Measurements from ENCODE around the gene TTC21A.

DNA sequence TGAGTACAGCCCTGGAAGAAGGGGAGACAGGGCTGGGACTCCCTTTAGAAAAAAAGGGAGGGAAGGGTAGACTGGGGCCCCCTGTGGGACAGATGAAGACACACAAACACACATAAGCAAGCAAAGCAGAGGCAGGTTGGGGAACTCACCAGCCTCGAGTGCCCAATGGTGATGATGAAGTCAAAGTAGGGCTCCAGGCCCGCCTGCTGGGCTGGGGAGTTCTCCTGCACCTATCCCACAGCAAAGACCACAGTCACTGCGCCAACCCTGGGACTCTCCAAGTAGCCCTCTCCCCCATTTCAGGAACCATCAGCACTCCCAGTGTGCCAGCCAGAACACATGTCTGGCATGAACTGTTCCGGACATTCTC lies 4.2 kb upstream of the TTC21A start:
- TF ChIP-seq POLR2A (IDR thresholded peaks at IDR 0.05): no peak
- TF ChIP-seq, protein P1, sequence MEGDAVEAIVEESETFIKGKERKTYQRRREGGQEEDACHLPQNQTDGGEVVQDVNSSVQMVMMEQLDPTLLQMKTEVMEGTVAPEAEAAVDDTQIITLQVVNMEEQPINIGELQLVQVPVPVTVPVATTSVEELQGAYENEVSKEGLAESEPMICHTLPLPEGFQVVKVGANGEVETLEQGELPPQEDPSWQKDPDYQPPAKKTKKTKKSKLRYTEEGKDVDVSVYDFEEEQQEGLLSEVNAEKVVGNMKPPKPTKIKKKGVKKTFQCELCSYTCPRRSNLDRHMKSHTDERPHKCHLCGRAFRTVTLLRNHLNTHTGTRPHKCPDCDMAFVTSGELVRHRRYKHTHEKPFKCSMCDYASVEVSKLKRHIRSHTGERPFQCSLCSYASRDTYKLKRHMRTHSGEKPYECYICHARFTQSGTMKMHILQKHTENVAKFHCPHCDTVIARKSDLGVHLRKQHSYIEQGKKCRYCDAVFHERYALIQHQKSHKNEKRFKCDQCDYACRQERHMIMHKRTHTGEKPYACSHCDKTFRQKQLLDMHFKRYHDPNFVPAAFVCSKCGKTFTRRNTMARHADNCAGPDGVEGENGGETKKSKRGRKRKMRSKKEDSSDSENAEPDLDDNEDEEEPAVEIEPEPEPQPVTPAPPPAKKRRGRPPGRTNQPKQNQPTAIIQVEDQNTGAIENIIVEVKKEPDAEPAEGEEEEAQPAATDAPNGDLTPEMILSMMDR (IDR thresholded peaks at IDR 0.05): no peak

All from breast epithelium (tissue), 3 donors.